HepG2 (cell line): ENCODE results near the gene BAZ1A. TPM values are rescaled to one million over a fixed set of nuclear protein-coding genes. Genes with fewer than 3 reads are reported as not detected.
A peak's percentile ranks its signal among the peaks of the same experiment; 100 is the strongest.

ENCODE experiments used
- GATA4 ChIP-seq: sonication (generic); IDR thresholded peaks from 2 replicates; pipeline ENCODE4 v1.6.1; 2016; ENCODE audit warnings: antibody characterized with exemption, low read depth, borderline replicate concordance
- KDM3A ChIP-seq: IDR thresholded peaks from 2 replicates; pipeline ENCODE4 v1.6.1; 2018; ENCODE audit warnings: low read depth, missing compliant biosample characterization
- PBX3 ChIP-seq: sonication (generic); formaldehyde crosslinking; IDR thresholded peaks from 2 replicates; pipeline ENCODE4 v1.8.1; 2023; ENCODE audit warnings: missing genetic modification reagents, inconsistent platforms, borderline replicate concordance
- SMYD3 ChIP-seq: sonication (generic); formaldehyde crosslinking; IDR thresholded peaks from 2 replicates; pipeline ENCODE4 v1.8.1; 2023; ENCODE audit warnings: mild to moderate bottlenecking, missing genetic modification reagents
- ZNF318 ChIP-seq: sonication (generic); formaldehyde crosslinking; IDR thresholded peaks from 2 replicates; pipeline ENCODE4 v1.4.0; 2020; ENCODE audit warnings: mild to moderate bottlenecking, missing genetic modification reagents
- ZNF432 ChIP-seq: sonication (generic); formaldehyde crosslinking; IDR thresholded peaks from 2 replicates; pipeline ENCODE4 v1.5.0; 2020; ENCODE audit warnings: missing genetic modification reagents, mild to moderate bottlenecking, borderline replicate concordance
- ZNF781 ChIP-seq: sonication (generic); formaldehyde crosslinking; IDR thresholded peaks from 2 replicates; pipeline ENCODE4 v1.5.1; 2020; ENCODE audit warnings: borderline replicate concordance, mild to moderate bottlenecking, missing genetic modification reagents; ENCODE audit errors: not compliant biosample characterization
- ZNF800 ChIP-seq: sonication (generic); formaldehyde crosslinking; IDR thresholded peaks from 2 replicates; pipeline ENCODE4 v1.4.0; 2020; ENCODE audit warnings: missing genetic modification reagents
- ZUFSP ChIP-seq: sonication (generic); formaldehyde crosslinking; IDR thresholded peaks from 2 replicates; pipeline ENCODE4 v1.9.0; 2021; ENCODE audit warnings: missing genetic modification reagents, mild to moderate bottlenecking, borderline replicate concordance
- polyA plus RNA-seq, 8 experiments: library from polyadenylated mRNA; depleted of rRNA in 3 of 8; stranded (reverse) in 7 of 8; unstranded in 1 of 8; fragments of >200 nt; fragmentation: Illumina TruSeq in 4 of 8; extraction: Trizol in 4 of 8; gene quantifications; 2 replicates each; pipeline versions ENCODE4 v1.2.1 to v1.2.3, GENCODE V29; 2011 to 2016; ENCODE audit warnings: low read depth in 4 of 8, missing spikeins in 1 of 8, mixed read lengths in 1 of 8; ENCODE audit not compliant: insufficient read depth in 1 of 8
- total RNA-seq, 5 experiments: library from RNA; depleted of rRNA; stranded (reverse); fragments of >200 nt; fragmentation: Illumina TruSeq; extraction: Trizol; gene quantifications; 2 replicates each; pipeline ENCODE4 v1.2.3, GENCODE V29; 2016; ENCODE audit warnings: low read depth in 1 of 5

The BAZ1A gene
- total and polyA plus RNA-seq, 2 of the 13 experiments (the other 11 are each of a cell fraction or from before 2014, with no cell fraction given): 20.9 to 56.8 TPM

GRCh38 chr14:34714320-34715126, 160.6 kb downstream of the BAZ1A start, which contains the start of gene CFL2 (continued):
- TF ChIP-seq ZUFSP (CRISPR knock-in tag) (no peak), ZNF800 (CRISPR knock-in tag) (0 out of 2 replicates have a peak, but pooled peaks have one; percentile 70), ZNF781 (peak; percentile 35), SMYD3 (no peak), PBX3 (CRISPR knock-in tag) (peak; percentile 57; the same call in 1 of the 2 replicates), KDM3A (peak; percentile 92; the same call in 1 of the 2 replicates), GATA4 (no peak; the same call in 1 of the 2 replicates), ZNF318 (peak; percentile 61; the same call in 1 of the 2 replicates), ZNF432 (no peak)
